ENCODE data around the gene CUEDC1.

The CUEDC1 gene

DNA sequence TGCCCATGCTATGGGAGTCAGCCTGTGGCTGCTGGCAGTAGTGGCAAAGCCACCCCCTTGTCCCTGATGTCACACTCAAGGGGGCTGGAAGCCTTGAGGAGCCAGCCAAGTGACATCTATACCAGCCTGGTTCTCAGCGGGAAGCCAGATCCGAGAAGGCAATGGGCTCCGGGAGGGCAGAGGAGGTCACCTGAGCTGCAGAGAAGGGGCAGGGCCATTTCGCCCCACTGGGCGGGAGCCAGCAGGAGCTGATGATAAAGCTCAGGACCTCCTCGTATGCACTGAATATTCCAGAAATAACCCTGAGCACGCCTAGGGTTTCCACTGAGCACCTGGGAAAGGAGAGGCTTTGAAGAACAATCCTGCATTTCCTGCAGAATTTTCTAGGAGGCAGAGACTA, 124.3 kb downstream of the CUEDC1 start:
- no peak for DNase-seq

DNA sequence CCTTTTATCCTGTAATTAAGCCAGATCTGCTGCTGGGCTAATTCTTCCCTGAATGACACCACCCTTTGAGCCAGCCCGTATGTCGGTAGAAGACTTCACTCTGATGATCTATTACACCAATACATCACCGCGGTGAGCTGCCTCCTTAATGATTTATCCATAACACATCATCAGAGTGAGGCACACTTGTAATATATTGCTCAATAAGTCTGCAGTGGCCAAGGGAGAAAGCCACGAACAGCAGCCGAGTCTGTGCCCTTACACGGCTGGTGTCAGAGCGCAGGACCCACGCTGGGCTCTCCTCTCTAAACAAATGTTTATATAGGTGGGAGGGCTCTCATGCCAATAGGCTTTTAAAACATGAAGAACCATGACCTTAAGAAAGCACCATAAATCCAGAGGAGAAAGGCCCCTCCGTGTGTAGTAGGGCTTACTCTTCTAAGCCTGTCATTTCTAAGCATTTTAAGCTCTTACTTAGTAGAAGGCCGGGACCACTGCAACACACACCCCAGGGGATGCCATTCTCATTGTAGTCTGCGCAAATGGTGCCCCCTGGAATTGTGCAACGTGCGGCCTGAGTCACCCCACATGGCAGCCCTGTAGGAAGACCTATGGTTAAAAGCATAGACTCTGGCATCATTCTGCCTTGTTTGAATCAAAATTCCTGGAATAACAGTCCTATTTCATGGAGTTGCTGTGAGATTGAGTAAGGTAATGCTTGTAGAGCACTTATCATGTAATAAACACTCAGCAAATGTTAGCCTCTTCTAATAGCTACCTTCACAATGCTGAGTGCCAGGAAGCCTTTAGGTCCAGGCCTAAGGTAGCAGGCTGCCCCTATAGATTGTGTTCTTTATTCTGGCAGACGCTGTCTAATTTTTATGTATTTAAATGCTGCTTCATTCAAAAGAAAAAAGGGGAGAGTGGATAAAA, 131.5 kb downstream of the CUEDC1 start:
- DNase-seq, result no peak

DNA sequence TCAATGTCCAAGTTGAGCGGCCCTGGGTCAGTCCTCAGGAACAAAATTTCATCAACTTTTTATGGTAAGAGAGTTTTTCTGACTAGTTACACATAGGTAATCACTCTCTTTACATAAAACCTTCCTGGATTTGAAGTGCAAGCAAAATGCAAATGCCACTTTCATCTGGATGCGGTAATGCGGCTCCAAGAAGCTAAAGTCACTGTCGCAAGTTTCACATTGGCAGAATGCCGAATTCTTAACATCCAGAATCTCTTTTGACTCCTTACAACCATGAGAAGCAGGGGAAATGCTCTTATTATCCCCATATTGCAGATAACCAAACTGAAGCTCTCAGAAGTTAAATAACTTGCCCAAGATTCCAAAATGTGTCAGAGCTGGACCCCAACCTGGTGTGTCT, 135.3 kb downstream of the CUEDC1 start:
- DNase-seq, result no peak

GRCh38 chr17:57819285-57819684, 135.9 kb downstream of the CUEDC1 start:
- DNase-seq, result no peak

- no peak for DNase-seq
These were observed 137.1 kb downstream of the CUEDC1 start for GRCh38 chr17:57818066-57818465.

DNA sequence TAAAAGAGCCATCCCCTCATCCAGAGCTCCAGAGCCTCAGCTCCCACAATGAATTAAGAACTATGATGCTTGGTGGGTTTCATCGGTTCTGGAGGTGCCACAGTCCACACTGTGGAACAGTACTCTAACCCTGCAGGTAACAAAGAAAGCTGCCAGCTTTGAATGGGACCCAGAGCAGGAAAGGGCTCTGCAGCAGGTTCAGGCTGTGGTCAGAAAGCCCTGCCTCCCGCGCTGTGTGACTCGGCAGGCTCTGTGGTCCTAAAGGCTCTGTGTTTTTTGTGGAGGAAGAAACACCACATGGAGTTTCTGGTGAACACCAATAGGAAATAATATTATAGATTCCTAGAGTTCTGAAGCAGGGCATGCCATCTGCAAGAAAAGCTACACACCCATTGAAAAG, 137.9 kb downstream of the CUEDC1 start:
- no peak for DNase-seq

DNA sequence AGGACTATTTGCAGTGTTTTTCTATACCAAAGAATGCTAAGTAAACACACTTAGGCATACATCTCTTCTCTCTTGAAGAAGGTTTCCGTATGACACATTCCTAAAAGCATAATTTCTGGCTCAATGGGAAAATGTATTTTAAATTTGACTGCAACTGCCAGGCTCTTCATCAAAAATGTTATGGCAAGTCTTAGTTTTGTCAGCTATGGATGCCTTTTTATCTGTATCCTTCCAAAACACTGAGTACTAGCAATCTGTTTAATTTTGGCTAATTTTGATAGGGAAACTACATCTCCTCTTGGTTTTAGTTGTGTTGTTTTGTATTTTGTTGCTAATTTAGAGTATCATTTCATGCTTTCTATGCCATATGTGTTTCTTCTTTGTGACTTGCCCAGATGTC, 140.8 kb downstream of the CUEDC1 start:
- no peak for DNase-seq

- no peak for DNase-seq
These were observed 143.5 kb downstream of the CUEDC1 start for GRCh38 chr17:57811638-57812280.
